HEK293 (cell line): ENCODE data around the gene KRT36.

ENCODE experiments used
- CTCF ChIA-PET: fragments of 350-600 bp; formaldehyde crosslinking; extraction: SDS; loops from one replicate; lab custom pipeline; 2021; ENCODE audit warnings: antibody characterized with exemption; lab: Yijun Ruan, JAX
- POLR2A ChIA-PET: fragments of 300-600 bp; formaldehyde crosslinking; extraction: SDS; loops from one replicate; lab custom pipeline; 2020; ENCODE audit warnings: antibody characterized with exemption, inconsistent platforms; lab: Yijun Ruan, JAX
- H3K27ac ChIP-seq: fragments of 200-500 bp; sonication (Bioruptor generic); 2 replicates; pipeline ENCODE4 v1.5.1; 2014; ENCODE audit warnings: low read depth, low read length, control low read depth, inconsistent platforms; ENCODE audit errors: extremely low read depth
- H3K36me3 ChIP-seq, 2 experiments: fragments of 200-500 bp in 1 of 2; sonication (Bioruptor generic) in 1 of 2; 1 replicate in 1 of 2; 2 replicates in 1 of 2; pipeline ENCODE4 v1.5.1; 2014 to 2017; ENCODE audit warnings: inconsistent platforms in 2 of 2, low read length in 2 of 2; ENCODE audit not compliant: control insufficient read depth in 2 of 2, insufficient read depth in 1 of 2
- H3K4me1 ChIP-seq: fragments of 200-500 bp; sonication (Bioruptor generic); 2 replicates; pipeline ENCODE4 v1.5.1; 2014; ENCODE audit warnings: mild to moderate bottlenecking, low read length, inconsistent platforms; ENCODE audit not compliant: control insufficient read depth, insufficient read depth
- H3K4me3 ChIP-seq: 2 replicates; pipeline ENCODE4 v1.5.1; 2011; ENCODE audit warnings: low read depth, mild to moderate bottlenecking, control low read depth, low read length, moderate library complexity
- H3K9me3 ChIP-seq: fragments of 200-500 bp; sonication (Bioruptor generic); 2 replicates; pipeline ENCODE4 v1.5.1; 2014; ENCODE audit warnings: low read depth, low read length, inconsistent platforms; ENCODE audit not compliant: control insufficient read depth, insufficient read depth
- CTCF ChIP-seq: fragments of 450-650 bp; formaldehyde crosslinking; IDR thresholded peaks from 2 replicates; pipeline ENCODE4 v1.5.1; 2016; ENCODE audit warnings: missing biosample characterization, missing genetic modification characterization
- GLIS2 ChIP-seq: fragments of 450-650 bp; formaldehyde crosslinking; IDR thresholded peaks from 2 replicates; pipeline ENCODE4 v1.5.1; 2016; ENCODE audit warnings: missing biosample characterization, missing genetic modification characterization
- HOXA7 ChIP-seq: sonication (generic); formaldehyde crosslinking; IDR thresholded peaks from 2 replicates; pipeline ENCODE4 v1.8.1; 2022; ENCODE audit warnings: missing genetic modification reagents, borderline replicate concordance
- KLF7 ChIP-seq: fragments of 450-650 bp; formaldehyde crosslinking; IDR thresholded peaks from 2 replicates; pipeline ENCODE4 v1.5.1; 2016; ENCODE audit warnings: missing biosample characterization, missing genetic modification characterization, borderline replicate concordance
- KLF8 ChIP-seq: fragments of 450-650 bp; formaldehyde crosslinking; IDR thresholded peaks from 2 replicates; pipeline ENCODE4 v1.5.1; 2016; ENCODE audit warnings: missing biosample characterization, missing genetic modification characterization
- KLF9 ChIP-seq: fragments of 450-650 bp; formaldehyde crosslinking; IDR thresholded peaks from 2 replicates; pipeline ENCODE4 v1.5.1; 2016; ENCODE audit warnings: missing biosample characterization, missing genetic modification characterization, low read depth
- PATZ1 ChIP-seq: fragments of 450-650 bp; formaldehyde crosslinking; IDR thresholded peaks from 2 replicates; pipeline ENCODE4 v1.5.1; 2016; ENCODE audit warnings: missing biosample characterization, missing genetic modification characterization
- PRDM2 ChIP-seq: fragments of 450-650 bp; formaldehyde crosslinking; IDR thresholded peaks from 2 replicates; pipeline ENCODE4 v1.5.1; 2016; ENCODE audit warnings: missing biosample characterization, missing genetic modification characterization, borderline replicate concordance
- SP3 ChIP-seq: fragments of 450-650 bp; formaldehyde crosslinking; IDR thresholded peaks from 2 replicates; pipeline ENCODE4 v1.5.1; 2016; ENCODE audit warnings: missing biosample characterization, missing genetic modification characterization
- WT1 ChIP-seq: fragments of 450-650 bp; formaldehyde crosslinking; IDR thresholded peaks from 2 replicates; pipeline ENCODE4 v1.5.1; 2016; ENCODE audit warnings: missing biosample characterization, missing genetic modification characterization
- ZBTB48 ChIP-seq: fragments of 450-650 bp; formaldehyde crosslinking; IDR thresholded peaks from 2 replicates; pipeline ENCODE4 v1.5.1; 2016; ENCODE audit warnings: missing biosample characterization, missing genetic modification characterization
- ZNF133 ChIP-seq: fragments of 450-650 bp; formaldehyde crosslinking; IDR thresholded peaks from 2 replicates; pipeline ENCODE4 v1.5.1; 2016; ENCODE audit warnings: missing biosample characterization, missing genetic modification characterization
- ZNF157 ChIP-seq: fragments of 450-650 bp; formaldehyde crosslinking; IDR thresholded peaks from 2 replicates; pipeline ENCODE4 v1.5.1; 2016; ENCODE audit warnings: missing biosample characterization, missing genetic modification characterization
- ZNF23 ChIP-seq: fragments of 450-650 bp; formaldehyde crosslinking; IDR thresholded peaks from 2 replicates; pipeline ENCODE4 v1.5.1; 2016; ENCODE audit warnings: missing biosample characterization, missing genetic modification characterization, borderline replicate concordance
- ZNF26 ChIP-seq: fragments of 450-650 bp; formaldehyde crosslinking; IDR thresholded peaks from 2 replicates; pipeline ENCODE4 v1.5.1; 2016; ENCODE audit warnings: missing biosample characterization, missing genetic modification characterization
- ZNF280D ChIP-seq: fragments of 450-650 bp; formaldehyde crosslinking; IDR thresholded peaks from 2 replicates; pipeline ENCODE4 v1.5.1; 2016; ENCODE audit warnings: missing biosample characterization, missing genetic modification characterization
- ZNF311 ChIP-seq: fragments of 450-650 bp; formaldehyde crosslinking; IDR thresholded peaks from 2 replicates; pipeline ENCODE4 v1.5.1; 2017; ENCODE audit warnings: missing biosample characterization, missing genetic modification characterization, borderline replicate concordance
- ZNF510 ChIP-seq: fragments of 450-650 bp; formaldehyde crosslinking; IDR thresholded peaks from 2 replicates; pipeline ENCODE4 v1.5.1; 2018; ENCODE audit warnings: mild to moderate bottlenecking, missing genetic modification characterization, missing biosample characterization; ENCODE audit not compliant: insufficient replicate concordance
- ZNF585B ChIP-seq: fragments of 450-650 bp; formaldehyde crosslinking; IDR thresholded peaks from 2 replicates; pipeline ENCODE4 v1.5.1; 2016; ENCODE audit warnings: missing biosample characterization, missing genetic modification characterization
- ZNF629 ChIP-seq: fragments of 450-650 bp; formaldehyde crosslinking; IDR thresholded peaks from 2 replicates; pipeline ENCODE4 v1.5.1; 2017; ENCODE audit warnings: missing biosample characterization, missing genetic modification characterization
- ZNF776 ChIP-seq: fragments of 450-650 bp; formaldehyde crosslinking; IDR thresholded peaks from 2 replicates; pipeline ENCODE4 v1.5.0; 2017; ENCODE audit warnings: missing biosample characterization, missing genetic modification characterization, borderline replicate concordance

Gene KRT36

GRCh38 chr17:41521574-41522261, 32.0 kb upstream of the KRT36 start:
- ChIA-PET POLR2A (interaction anchor here (0.7 to 1.8 kb wide), 5 partner anchors 11 to 696 kb away, joined by 3 to 5 read pairs (median 3); no protein-coding TSS in a partner anchor), CTCF (interaction anchor here (0.6 to 2.6 kb wide), 10 partner anchors 15 to 586 kb away, joined by 3 to 20 read pairs (median 4); no protein-coding TSS in a partner anchor)
- H3K27ac ChIP-seq, result no peak overlapping the region; the same call in 1 of the 2 replicates
- TF ChIP-seq CTCF (tag by site-specific recombination) (no peak), ZNF629 (tag by site-specific recombination) (no peak), ZNF26 (tag by site-specific recombination) (no peak), ZNF157 (tag by site-specific recombination) (no peak), SP3 (tag by site-specific recombination) (no peak), PRDM2 (no peak), ZNF510 (no peak), ZNF311 (tag by site-specific recombination) (no peak), WT1 (peak; percentile 56), HOXA7 (CRISPR knock-in tag) (no peak), PATZ1 (tag by site-specific recombination) (no peak), ZNF776 (tag by site-specific recombination) (no peak), ZNF23 (no peak), ZNF585B (tag by site-specific recombination) (no peak), GLIS2 (peak; percentile 37), ZBTB48 (tag by site-specific recombination) (no peak), KLF9 (peak; percentile 48; the same call in 1 of the 2 replicates), KLF7 (tag by site-specific recombination) (no peak), ZNF133 (tag by site-specific recombination) (no peak), ZNF280D (tag by site-specific recombination) (no peak), KLF8 (no peak)

More at GRCh38 chr17:41521574-41522261, 32.0 kb upstream of the KRT36 start:
- Histone ChIP-seq H3K4me3 (no peak overlapping the region), H3K9me3 (no peaks in the 10 kb centered on the region), H3K4me1 (peaks cover 23% of the 10 kb centered on the region), H3K36me3 (peaks cover 0 to 4% of the 10 kb centered on the region in 2 experiments; a peak in 2 of 3 replicates)
